ENCODE data around the gene RXFP1.

RXFP1 gene

GRCh38 chr4:158676076-158676475 lies 154.4 kb downstream of the RXFP1 start:
- no peak for DNase-seq

GRCh38 chr4:158678767-158679166 lies 157.1 kb downstream of the RXFP1 start:
- no peak for DNase-seq

DNA sequence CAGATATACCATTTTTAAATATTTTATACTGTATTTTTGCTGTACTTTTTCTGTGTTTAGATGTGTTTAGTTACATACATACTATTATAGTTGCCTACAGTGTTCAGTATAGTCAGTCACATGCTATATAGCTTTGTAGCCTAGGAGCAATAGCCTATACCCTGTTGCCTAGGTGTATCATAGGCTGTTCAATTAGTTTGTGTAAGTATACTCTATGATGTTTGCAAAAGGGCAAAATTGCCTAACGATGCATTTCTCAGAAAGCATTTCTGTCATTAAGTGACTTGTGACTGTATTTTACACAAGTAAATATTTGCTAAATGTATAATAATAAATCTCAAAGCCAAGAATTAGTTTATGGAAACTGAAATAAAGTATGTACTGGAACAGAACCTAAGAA lies 159.9 kb downstream of the RXFP1 start:
- DNase-seq, result no peak

GRCh38 chr4:158682066-158682465 lies 160.4 kb downstream of the RXFP1 start:
- no peak for DNase-seq

GRCh38 chr4:158688813-158689212 lies 167.1 kb downstream of the RXFP1 start:
- DNase-seq, result no peak

All from T-helper 9 cell (primary cell).